GM13976 (cell line): Measurements from ENCODE around the gene DENND5A.
"Not testable (repeated sequence)": the region's sequence is repeated elsewhere in the genome, so short reads cannot be mapped to it uniquely, and the experiment has no call there.

Source experiments
- DNase-seq: peaks from one replicate; pipeline ENCODE4 v3.0.0; 2012; ENCODE audit warnings: low spot score
- in situ Hi-C: fragments of 300-500 bp; cut with MboI; formaldehyde crosslinking; loops from one replicate; pipeline ENCODE4 v1.12.0; 2022; ENCODE audit warnings: low sequenced_read_pairs, mixed read lengths, inconsistent platforms; ENCODE audit not compliant: unreplicated experiment
- TF ChIP-seq, protein P1 (sequence below): IDR thresholded peaks from 2 replicates; pipeline ENCODE4 v1.5.1; 2012; ENCODE audit warnings: borderline replicate concordance, mild to moderate bottlenecking; ENCODE audit not compliant: insufficient read depth; ENCODE audit errors: extremely low read depth, missing control alignments, control extremely low read depth

The DENND5A gene

GRCh38 chr11:9230296-9230695 lies 34.9 kb downstream of the DENND5A start:
- no peak for DNase-seq
- in situ Hi-C loops, result no loop called here
- TF ChIP-seq, protein P1, sequence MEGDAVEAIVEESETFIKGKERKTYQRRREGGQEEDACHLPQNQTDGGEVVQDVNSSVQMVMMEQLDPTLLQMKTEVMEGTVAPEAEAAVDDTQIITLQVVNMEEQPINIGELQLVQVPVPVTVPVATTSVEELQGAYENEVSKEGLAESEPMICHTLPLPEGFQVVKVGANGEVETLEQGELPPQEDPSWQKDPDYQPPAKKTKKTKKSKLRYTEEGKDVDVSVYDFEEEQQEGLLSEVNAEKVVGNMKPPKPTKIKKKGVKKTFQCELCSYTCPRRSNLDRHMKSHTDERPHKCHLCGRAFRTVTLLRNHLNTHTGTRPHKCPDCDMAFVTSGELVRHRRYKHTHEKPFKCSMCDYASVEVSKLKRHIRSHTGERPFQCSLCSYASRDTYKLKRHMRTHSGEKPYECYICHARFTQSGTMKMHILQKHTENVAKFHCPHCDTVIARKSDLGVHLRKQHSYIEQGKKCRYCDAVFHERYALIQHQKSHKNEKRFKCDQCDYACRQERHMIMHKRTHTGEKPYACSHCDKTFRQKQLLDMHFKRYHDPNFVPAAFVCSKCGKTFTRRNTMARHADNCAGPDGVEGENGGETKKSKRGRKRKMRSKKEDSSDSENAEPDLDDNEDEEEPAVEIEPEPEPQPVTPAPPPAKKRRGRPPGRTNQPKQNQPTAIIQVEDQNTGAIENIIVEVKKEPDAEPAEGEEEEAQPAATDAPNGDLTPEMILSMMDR, result no peak

DNA sequence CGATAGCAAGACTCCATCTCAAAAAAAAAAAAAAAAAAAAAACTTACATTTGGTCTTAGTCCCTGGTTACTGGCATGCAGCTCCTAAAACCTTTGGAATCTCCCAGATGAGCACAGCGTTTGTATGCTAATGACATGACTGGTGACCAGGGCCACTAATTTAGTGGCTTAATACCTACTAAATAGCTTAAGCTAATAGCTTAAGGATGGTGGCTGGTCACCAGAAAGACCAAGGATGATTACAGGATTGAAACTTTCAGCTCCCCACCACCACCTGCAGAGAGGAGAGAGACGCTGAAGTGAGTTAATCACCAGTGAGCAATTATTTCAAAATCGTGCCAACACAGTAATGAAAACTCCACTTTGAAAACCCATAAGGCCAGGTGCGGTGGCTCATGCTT lies 37.1 kb downstream of the DENND5A start:
- DNase-seq, result no peak
- in situ Hi-C loops, result no loop called here
- TF ChIP-seq, protein P1, result no peak

- TF ChIP-seq, protein P1, result no peak
- in situ Hi-C loops, result no loop called here
- no peak for DNase-seq
Observed at GRCh38 chr11:9225748-9226298, 39.3 kb downstream of the DENND5A start.

- TF ChIP-seq, protein P1, result no peak
- in situ Hi-C loops, result no loop called here
- DNase-seq, result no peak
Observed at GRCh38 chr11:9222654-9223053, 42.5 kb downstream of the DENND5A start.

DNA sequence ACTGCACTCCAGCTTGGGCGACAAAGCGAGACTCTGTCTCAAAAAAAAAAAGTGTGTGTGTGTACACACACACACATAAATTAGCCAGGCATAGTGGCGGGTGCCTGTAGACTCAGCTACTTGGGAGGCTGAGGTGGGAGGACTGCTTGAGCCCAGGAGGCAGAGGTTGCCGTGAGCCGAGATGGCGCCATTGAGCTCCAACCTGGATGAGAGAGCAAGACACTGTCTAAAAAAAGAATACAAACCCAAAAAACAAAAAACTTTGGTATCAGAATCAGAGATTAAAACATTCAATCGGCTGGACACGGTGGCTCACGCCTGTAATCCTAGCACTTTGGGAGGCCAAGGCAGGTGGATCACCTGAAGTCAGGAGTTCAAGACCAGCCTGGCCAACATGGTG lies 44.3 kb downstream of the DENND5A start:
- in situ Hi-C loops, DNase-seq: not testable (repeated sequence)

- DNase-seq, result no peak
- TF ChIP-seq, protein P1, result no peak
- in situ Hi-C loops, result no loop called here
Observed at GRCh38 chr11:9219572-9219971, 45.6 kb downstream of the DENND5A start.

- in situ Hi-C loops, result no loop called here
- TF ChIP-seq, protein P1, result no peak
- DNase-seq, result no peak
Observed at GRCh38 chr11:9219115-9219514, 46.0 kb downstream of the DENND5A start.
